ENCODE results near the gene CNTNAP2.
"Not testable (repeated sequence)": the region's sequence is repeated elsewhere in the genome, so short reads cannot be mapped to it uniquely, and the experiment has no call there.

CNTNAP2 gene

DNA sequence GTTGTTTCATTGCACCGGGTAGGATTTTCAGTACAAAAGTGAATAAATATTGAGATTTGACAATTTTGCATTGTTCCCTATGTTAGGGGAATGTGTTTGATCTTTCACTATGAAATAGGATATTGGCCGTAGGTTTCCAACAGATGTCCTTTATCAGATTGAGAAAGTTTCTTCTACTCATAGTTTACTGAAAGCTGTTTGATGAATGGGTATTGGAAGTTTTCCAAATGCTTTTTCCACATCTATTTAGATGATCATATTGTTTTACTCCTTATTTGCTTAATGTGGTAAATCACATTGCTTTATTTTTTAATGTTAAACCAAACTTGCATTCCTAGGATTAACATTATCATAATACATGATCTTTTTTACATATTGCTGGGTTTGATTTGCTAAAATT, 2296.1 kb downstream of the CNTNAP2 start:
- POLR2A ChIA-PET: no interaction called here
- CTCF ChIA-PET: no interaction called here
- no peak for TF ChIP-seq FOXA1 (IDR thresholded peaks at IDR 0.05)
- no peak for TF ChIP-seq HDGF (IDR thresholded peaks at IDR 0.05; ENCODE audit: borderline replicate concordance)
- TF ChIP-seq NFRKB (IDR thresholded peaks at IDR 0.05): no peak
- TF ChIP-seq TARDBP (IDR thresholded peaks at IDR 0.05): no peak
- no peak for TF ChIP-seq ARNT (IDR thresholded peaks at IDR 0.05)
- no peak for TF ChIP-seq SUZ12 (IDR thresholded peaks at IDR 0.05)
- TF ChIP-seq L3MBTL2 (conservative IDR thresholded peaks at IDR 0.05): no peak
- TF ChIP-seq CTBP1 (IDR thresholded peaks at IDR 0.05; ENCODE audit: borderline replicate concordance): no peak
- TF ChIP-seq ZNF384 (IDR thresholded peaks at IDR 0.05): no peak
- TF ChIP-seq, protein P1, sequence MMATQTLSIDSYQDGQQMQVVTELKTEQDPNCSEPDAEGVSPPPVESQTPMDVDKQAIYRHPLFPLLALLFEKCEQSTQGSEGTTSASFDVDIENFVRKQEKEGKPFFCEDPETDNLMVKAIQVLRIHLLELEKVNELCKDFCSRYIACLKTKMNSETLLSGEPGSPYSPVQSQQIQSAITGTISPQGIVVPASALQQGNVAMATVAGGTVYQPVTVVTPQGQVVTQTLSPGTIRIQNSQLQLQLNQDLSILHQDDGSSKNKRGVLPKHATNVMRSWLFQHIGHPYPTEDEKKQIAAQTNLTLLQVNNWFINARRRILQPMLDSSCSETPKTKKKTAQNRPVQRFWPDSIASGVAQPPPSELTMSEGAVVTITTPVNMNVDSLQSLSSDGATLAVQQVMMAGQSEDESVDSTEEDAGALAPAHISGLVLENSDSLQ (IDR thresholded peaks at IDR 0.05): no peak
- TF ChIP-seq ELF4 (IDR thresholded peaks at IDR 0.05): no peak
- no peak for TF ChIP-seq SP1 (IDR thresholded peaks at IDR 0.05)
- no peak for TF ChIP-seq FOXM1 (IDR thresholded peaks at IDR 0.05; ENCODE audit: borderline replicate concordance)
- TF ChIP-seq LEF1 (IDR thresholded peaks at IDR 0.05; ENCODE audit: borderline replicate concordance): no peak
- TF ChIP-seq BHLHE40 (IDR thresholded peaks at IDR 0.05; ENCODE audit: borderline replicate concordance): no peak
- no peak for TF ChIP-seq FOXK2 (IDR thresholded peaks at IDR 0.05)
- DNase-seq (ENCODE audit: extremely low spot score): no peak

DNA sequence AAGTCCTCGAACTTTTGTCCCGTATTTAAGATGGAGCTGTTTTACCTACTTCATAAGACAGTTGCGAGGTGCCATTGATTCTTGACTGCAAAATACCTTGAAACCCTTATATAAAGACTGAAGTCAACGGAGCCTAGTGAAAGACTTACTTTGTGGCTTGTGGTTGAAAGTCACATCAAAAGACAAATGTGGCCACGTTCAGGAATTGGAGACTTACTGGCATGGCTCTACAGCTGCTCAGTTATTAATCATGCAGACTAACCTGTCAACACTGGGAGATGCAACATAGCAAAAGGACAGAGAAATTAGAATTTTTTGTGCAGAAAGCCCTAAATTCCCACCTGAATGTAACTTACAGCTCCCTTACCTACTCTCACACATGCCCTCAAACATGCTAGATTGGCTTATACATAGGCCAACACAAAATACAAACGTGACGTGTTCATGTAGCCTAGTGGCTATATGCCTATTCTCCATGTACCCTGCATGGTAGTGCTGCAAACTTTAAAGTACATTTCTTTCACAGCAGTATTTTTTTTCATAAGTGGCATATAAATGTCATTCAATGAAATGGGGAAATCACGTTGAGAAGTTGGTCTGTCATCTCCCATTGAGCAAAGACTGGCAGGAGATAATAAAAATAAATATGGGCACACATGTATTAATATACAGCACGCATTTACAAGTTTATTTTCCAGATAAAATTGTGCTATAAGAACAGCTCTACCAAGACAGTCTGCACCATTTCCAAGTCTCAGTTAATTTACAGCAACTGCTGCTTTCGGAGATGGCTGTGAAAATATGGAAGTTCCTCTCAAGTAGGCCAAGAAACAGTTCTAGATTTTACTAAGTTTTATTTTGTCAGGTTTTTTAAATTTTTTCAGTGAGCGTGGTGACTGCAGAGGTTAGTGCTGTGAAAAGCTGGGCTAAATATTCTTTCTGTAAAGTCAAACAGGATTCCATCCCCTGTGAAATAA, 2303.5 kb downstream of the CNTNAP2 start:
- CTCF ChIA-PET: no interaction called here
- TF ChIP-seq BHLHE40 (IDR thresholded peaks at IDR 0.05; ENCODE audit: borderline replicate concordance): no peak
- TF ChIP-seq, protein P1 (IDR thresholded peaks at IDR 0.05): no peak
- TF ChIP-seq ELF4 (IDR thresholded peaks at IDR 0.05): no peak
- no peak for TF ChIP-seq NFRKB (IDR thresholded peaks at IDR 0.05)
- no peak for TF ChIP-seq L3MBTL2 (conservative IDR thresholded peaks at IDR 0.05)
- POLR2A ChIA-PET: no interaction called here
- no peak for DNase-seq (ENCODE audit: extremely low spot score)

- no peak for TF ChIP-seq ZNF384 (IDR thresholded peaks at IDR 0.05)
- no peak for TF ChIP-seq ARNT (IDR thresholded peaks at IDR 0.05)
- no peak for TF ChIP-seq BHLHE40 (IDR thresholded peaks at IDR 0.05; ENCODE audit: borderline replicate concordance)
- no peak for TF ChIP-seq FOXK2 (IDR thresholded peaks at IDR 0.05)
- no peak for TF ChIP-seq NFRKB (IDR thresholded peaks at IDR 0.05)
- TF ChIP-seq, protein P1 (IDR thresholded peaks at IDR 0.05): no peak
- no peak for TF ChIP-seq FOXA1 (IDR thresholded peaks at IDR 0.05)
- no peak for TF ChIP-seq HDGF (IDR thresholded peaks at IDR 0.05; ENCODE audit: borderline replicate concordance)
- no peak for TF ChIP-seq L3MBTL2 (conservative IDR thresholded peaks at IDR 0.05)
- no peak for TF ChIP-seq LEF1 (IDR thresholded peaks at IDR 0.05; ENCODE audit: borderline replicate concordance)
- TF ChIP-seq ELF4 (IDR thresholded peaks at IDR 0.05): no peak
- TF ChIP-seq CTBP1 (IDR thresholded peaks at IDR 0.05; ENCODE audit: borderline replicate concordance): no peak
- no peak for TF ChIP-seq FOXM1 (IDR thresholded peaks at IDR 0.05; ENCODE audit: borderline replicate concordance)
- no peak for TF ChIP-seq SP1 (IDR thresholded peaks at IDR 0.05)
- CTCF ChIA-PET: no interaction called here
- POLR2A ChIA-PET: no interaction called here
- DNase-seq (ENCODE audit: extremely low spot score): no peak
Measured at GRCh38 chr7:148422030-148422429, 2305.4 kb downstream of the CNTNAP2 start.

- CTCF ChIA-PET; DNase-seq (ENCODE audit: extremely low spot score); POLR2A ChIA-PET: not testable (repeated sequence)
Measured at GRCh38 chr7:148426393-148426792, 2309.8 kb downstream of the CNTNAP2 start.

DNA sequence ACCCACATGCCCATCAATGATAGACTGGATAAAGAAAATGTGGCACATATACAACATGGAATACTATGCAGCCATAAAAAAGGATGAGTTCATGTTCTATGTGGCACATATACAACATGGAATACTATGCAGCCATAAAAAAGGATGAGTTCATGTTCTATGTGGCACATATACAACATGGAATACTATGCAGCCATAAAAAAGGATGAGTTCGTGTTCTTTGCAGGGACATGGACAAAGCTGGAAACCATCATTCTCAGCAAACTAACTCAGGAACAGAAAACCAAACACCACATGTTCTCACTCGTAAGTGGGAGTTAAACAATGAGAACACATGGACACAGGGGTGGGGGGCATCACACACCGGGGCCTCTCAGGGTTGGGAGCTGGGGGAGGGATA, 2314.1 kb downstream of the CNTNAP2 start:
- DNase-seq (ENCODE audit: extremely low spot score); CTCF ChIA-PET; POLR2A ChIA-PET: not testable (repeated sequence)

DNA sequence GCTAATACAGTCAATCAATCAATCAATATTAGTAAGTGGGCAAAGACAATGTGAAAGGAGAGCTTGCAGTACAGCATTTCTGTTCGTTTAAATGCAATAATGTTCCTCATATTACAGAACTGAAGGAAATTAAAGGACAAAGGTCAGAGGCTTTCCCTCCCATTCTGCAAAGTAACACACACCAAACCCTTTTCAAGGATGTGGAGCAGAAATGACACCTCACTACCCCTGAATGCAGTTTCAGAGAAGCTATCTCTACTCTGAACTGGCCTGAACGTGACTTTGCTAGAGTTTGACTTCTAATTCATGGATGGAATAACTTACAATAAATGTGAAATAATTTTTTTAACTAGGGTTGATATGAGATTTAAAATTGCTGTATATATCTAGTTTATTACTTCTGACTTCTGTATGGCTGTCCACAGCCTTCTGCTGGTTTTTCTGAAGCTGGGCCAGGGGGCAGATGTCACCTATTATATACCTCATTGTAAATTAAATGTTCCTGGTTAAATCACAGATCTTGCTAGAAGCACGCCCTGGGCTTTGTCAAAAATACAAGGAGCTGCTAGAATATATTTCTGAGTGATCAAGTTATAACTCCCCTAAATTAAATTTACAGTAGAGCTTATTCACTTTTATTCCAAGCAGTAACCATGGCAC, 2317.1 kb downstream of the CNTNAP2 start:
- POLR2A ChIA-PET: interaction anchor here (0.7 kb wide), 1 partner anchor 39 kb away, joined by 3 read pairs; no protein-coding TSS in a partner anchor
- CTCF ChIA-PET: interaction anchor here (1.4 kb wide), 1 partner anchor 47 kb away, joined by 4 read pairs; no protein-coding TSS in a partner anchor

More for the DNA sequence above, 2317.1 kb downstream of the CNTNAP2 start:
- TF ChIP-seq SUZ12 (IDR thresholded peaks at IDR 0.05): no peak
- TF ChIP-seq NFRKB (IDR thresholded peaks at IDR 0.05): no peak
- TF ChIP-seq TARDBP (IDR thresholded peaks at IDR 0.05): no peak
- no peak for TF ChIP-seq FOXM1 (IDR thresholded peaks at IDR 0.05; ENCODE audit: borderline replicate concordance)
- no peak for DNase-seq (ENCODE audit: extremely low spot score)
